Dedifferentiated amniotic fluid mesenchymal stem cell (primary cell): Measurements from ENCODE around the gene SLC38A10.
"Not testable (repeated sequence)": the region's sequence is repeated elsewhere in the genome, so short reads cannot be mapped to it uniquely, and the experiment has no call there.

Experiments
- DNase-seq: peaks from one replicate; pipeline ENCODE4 v3.0.0-alpha.2; 2016; ENCODE audit errors: extremely low spot score

Gene SLC38A10

GRCh38 chr17:81312624-81313325 is 17.7 kb upstream of the SLC38A10 start:
- DNase-seq, result no peak

GRCh38 chr17:81311946-81312345 is 16.8 kb upstream of the SLC38A10 start:
- DNase-seq, result no peak

- no peak for DNase-seq
Measured at GRCh38 chr17:81310949-81311550, 15.9 kb upstream of the SLC38A10 start.

GRCh38 chr17:81309859-81310839 is 15.0 kb upstream of the SLC38A10 start:
- DNase-seq, result no peak

GRCh38 chr17:81309140-81309858 is 14.2 kb upstream of the SLC38A10 start:
- DNase-seq, result peak; percentile 53

- DNase-seq, result not testable (repeated sequence)
Measured at GRCh38 chr17:81308784-81309139, 13.7 kb upstream of the SLC38A10 start.

GRCh38 chr17:81307636-81308560 is 12.8 kb upstream of the SLC38A10 start:
- DNase-seq, result no peak

- DNase-seq, result no peak
Measured at GRCh38 chr17:81306898-81307510, 11.9 kb upstream of the SLC38A10 start.

- DNase-seq, result no peak
Measured at GRCh38 chr17:81306491-81306890, 11.4 kb upstream of the SLC38A10 start.

- DNase-seq, result no peak
Measured at GRCh38 chr17:81305051-81305630, 10.0 kb upstream of the SLC38A10 start.

GRCh38 chr17:81304196-81305015 is 9.3 kb upstream of the SLC38A10 start:
- no peak for DNase-seq

- DNase-seq, result no peak
Measured at GRCh38 chr17:81303385-81303784, 8.3 kb upstream of the SLC38A10 start.

- no peak for DNase-seq
Measured at GRCh38 chr17:81302861-81303333, 7.8 kb upstream of the SLC38A10 start.

GRCh38 chr17:81302324-81302723 is 7.2 kb upstream of the SLC38A10 start:
- no peak for DNase-seq

GRCh38 chr17:81301195-81302144 is 6.4 kb upstream of the SLC38A10 start:
- no peak for DNase-seq

GRCh38 chr17:81300586-81301155 is 5.6 kb upstream of the SLC38A10 start:
- DNase-seq, result no peak

- no peak for DNase-seq
Measured at GRCh38 chr17:81299846-81300585, 4.9 kb upstream of the SLC38A10 start.
